CD4-positive, alpha-beta T cell (primary cell): ENCODE results near the gene SERPIND1. TPM values are rescaled to one million over a fixed set of nuclear protein-coding genes. Genes with fewer than 3 reads are reported as not detected.

Experiments
- ATAC-seq: fragments of 200-7000 bp; cut with Tn5 transposase; one replicate; pipeline ENCODE4 v1.10.0; 2022; ENCODE audit warnings: mild to moderate bottlenecking; ENCODE audit not compliant: poor library complexity
- CTCF ChIA-PET: fragments of 350-600 bp; sonication (Branson Sonifier 250); formaldehyde crosslinking; loops from one replicate; lab custom pipeline; 2021; ENCODE audit warnings: antibody characterized with exemption, inconsistent platforms; lab: Charles Lee
- POLR2A ChIA-PET: fragments of 350-600 bp; sonication (Branson Sonifier 250); formaldehyde crosslinking; loops from one replicate; lab custom pipeline; 2021; ENCODE audit warnings: antibody characterized with exemption, inconsistent platforms; lab: Charles Lee
- DNase-seq, 14 experiments: peaks; one replicate each; pipeline ENCODE4 v3.0.0-alpha.2; 2013 to 2020; ENCODE audit warnings: mixed read lengths in 2 of 14
- H3K27ac ChIP-seq, 2 donors: one replicate each; pipeline versions ENCODE4 v1.5.1 to v1.7.0; 2013; ENCODE audit warnings: low read length in 2 of 2, low read depth in 1 of 2, mild to moderate bottlenecking in 1 of 2
- H3K27me3 ChIP-seq, 2 experiments: 1 replicate in 1 of 2; 2 replicates in 1 of 2; pipeline versions ENCODE4 v1.6.1 to v1.7.0; 2013; ENCODE audit warnings: low read length in 2 of 2, control low read depth in 1 of 2, mild to moderate bottlenecking in 1 of 2, moderate library complexity in 1 of 2; ENCODE audit not compliant: insufficient read depth in 2 of 2, control insufficient read depth in 1 of 2
- H3K36me3 ChIP-seq: one replicate; pipeline ENCODE4 v1.6.1; 2013; ENCODE audit warnings: low read length, control low read depth; ENCODE audit not compliant: insufficient read depth
- H3K4me1 ChIP-seq: one replicate; pipeline ENCODE4 v1.6.1; 2013; ENCODE audit warnings: low read length, control low read depth; ENCODE audit not compliant: insufficient read depth
- H3K4me3 ChIP-seq: one replicate; pipeline ENCODE4 v1.5.1; 2013; ENCODE audit warnings: mild to moderate bottlenecking, low read length, moderate library complexity
- H3K9me3 ChIP-seq, 2 experiments: 1 replicate in 1 of 2; 2 replicates in 1 of 2; pipeline versions ENCODE4 v1.6.1 to v1.7.0; 2013; ENCODE audit warnings: low read length in 2 of 2, mild to moderate bottlenecking in 2 of 2, control low read depth in 1 of 2, moderate library complexity in 1 of 2; ENCODE audit not compliant: control insufficient read depth in 1 of 2, insufficient read depth in 1 of 2
- H3K27ac Mint-ChIP-seq: one replicate; pipeline ENCODE4 v1.8.0; 2020; ENCODE audit warnings: mixed read lengths
- H3K27me3 Mint-ChIP-seq: one replicate; pipeline ENCODE4 v1.8.0; 2021; ENCODE audit warnings: mixed read lengths
- H3K36me3 Mint-ChIP-seq: one replicate; pipeline ENCODE4 v1.8.0; 2021; ENCODE audit warnings: low read depth, mixed read lengths
- H3K4me1 Mint-ChIP-seq: one replicate; pipeline ENCODE4 v1.8.0; 2021; ENCODE audit warnings: low read depth, mixed read lengths
- H3K4me3 Mint-ChIP-seq: one replicate; pipeline ENCODE4 v1.8.0; 2020; ENCODE audit warnings: mild to moderate bottlenecking, mixed read lengths
- H3K9me3 Mint-ChIP-seq: one replicate; pipeline ENCODE4 v1.8.0; 2020; ENCODE audit warnings: mixed read lengths
- CTCF ChIP-seq: fragments of 200-600 bp; IDR thresholded peaks from one replicate; pipeline ENCODE4 v1.8.0; 2022; ENCODE audit warnings: antibody characterized with exemption, mild to moderate bottlenecking
- intact Hi-C, 2 experiments: fragments of 100-400 bp; cut with DNase I in 1 of 2; cut with micrococcal nuclease in 1 of 2; formaldehyde crosslinking; loops; one replicate each; pipeline versions ENCODE4 v1.15.1 to v1.9.0; 2023 to 2025; cut with DNase I, micrococcal nuclease
- total RNA-seq, 174 experiments: library from RNA in 2 of 174; stranded (reverse) in 2 of 174; gene quantifications; one replicate each; pipeline ENCODE4 v1.2.3 and lab custom pipeline; 2021 to 2026

Gene SERPIND1
- total RNA-seq, 2 experiments from 2014 or later: not detected

GRCh38 chr22:20833225-20833665, 59.3 kb downstream of the SERPIND1 start:
- Mint-ChIP-seq H3K36me3 (peaks cover 78% of the 10 kb centered on the region), H3K9me3 (no peaks in the 10 kb centered on the region), H3K4me3 (no peak overlapping the region), H3K27me3 (no peaks in the 10 kb centered on the region), H3K27ac (no peak overlapping the region), H3K4me1 (peaks cover 12% of the 10 kb centered on the region)
- POLR2A ChIA-PET: no interaction called here
- H3K9me3 ChIP-seq: no peaks in the 10 kb centered on the region
- peaks cover 10% of the 10 kb centered on the region for H3K4me1 ChIP-seq
- DNase-seq: no peak
- no peaks in the 10 kb centered on the region for H3K27me3 ChIP-seq
- CTCF ChIA-PET: no interaction called here
- no peak overlapping the region for H3K27ac ChIP-seq
- peaks cover 56% of the 10 kb centered on the region for H3K36me3 ChIP-seq
- intact Hi-C loops: no loop called here
- no peak for ATAC-seq
- H3K4me3 ChIP-seq: no peak overlapping the region
- no peak for TF ChIP-seq CTCF

GRCh38 chr22:20834206-20834605, 60.3 kb downstream of the SERPIND1 start:
- POLR2A ChIA-PET: no interaction called here
- Mint-ChIP-seq H3K36me3 (peaks cover 72% of the 10 kb centered on the region), H3K9me3 (no peaks in the 10 kb centered on the region), H3K27ac (no peak overlapping the region), H3K4me1 (peaks cover 20% of the 10 kb centered on the region), H3K4me3 (no peak overlapping the region), H3K27me3 (no peaks in the 10 kb centered on the region)
- Histone ChIP-seq H3K4me1 (peaks cover 10% of the 10 kb centered on the region), H3K27ac (no peak overlapping the region), H3K4me3 (no peak overlapping the region), H3K36me3 (peaks cover 52% of the 10 kb centered on the region), H3K9me3 (no peaks in the 10 kb centered on the region), H3K27me3 (no peaks in the 10 kb centered on the region)
- no peak for TF ChIP-seq CTCF
- CTCF ChIA-PET: no interaction called here
- no peak for DNase-seq
- ATAC-seq: no peak
- intact Hi-C loops: no loop called here

- intact Hi-C loops: no loop called here
- Mint-ChIP-seq H3K4me1 (peaks cover 23% of the 10 kb centered on the region), H3K27me3 (no peaks in the 10 kb centered on the region), H3K4me3 (no peak overlapping the region), H3K36me3 (peaks cover 67% of the 10 kb centered on the region), H3K27ac (no peak overlapping the region), H3K9me3 (no peaks in the 10 kb centered on the region)
- TF ChIP-seq CTCF: no peak
- no peaks in the 10 kb centered on the region for H3K27me3 ChIP-seq
- no peak overlapping the region for H3K27ac ChIP-seq
- peaks cover 52% of the 10 kb centered on the region for H3K36me3 ChIP-seq
- ATAC-seq (no peak), DNase-seq (no peak)
- POLR2A ChIA-PET: no interaction called here
- CTCF ChIA-PET: no interaction called here
- no peak overlapping the region for H3K4me3 ChIP-seq
- H3K4me1 ChIP-seq: peaks cover 10% of the 10 kb centered on the region
- H3K9me3 ChIP-seq: no peaks in the 10 kb centered on the region
Measured at GRCh38 chr22:20834725-20835124, 60.8 kb downstream of the SERPIND1 start.

Other genes starting within 250 kb of the SERPIND1 start
- gene PI4KA, start 84.7 kb downstream of the SERPIND1 start, total RNA-seq: 100 to 1,000 TPM; 137 to 146 TPM
- gene SNAP29, start 84.9 kb downstream of the SERPIND1 start, total RNA-seq: 10 to 100 TPM; 13.7 to 15.1 TPM
- gene CRKL, start 143.3 kb downstream of the SERPIND1 start, total RNA-seq: 10 to 100 TPM; 41.9 to 43.5 TPM
- gene AIFM3, start 193.1 kb downstream of the SERPIND1 start, total RNA-seq: under 1 TPM; 0.34 to 0.41 TPM
- gene LZTR1, start 208.2 kb downstream of the SERPIND1 start, total RNA-seq: 10 to 100 TPM; 48.4 to 51.3 TPM
- gene THAP7, start 228.0 kb downstream of the SERPIND1 start, total RNA-seq: 10 to 100 TPM; 82.7 to 84.0 TPM
- under 1 TPM; 0.14 to 0.69 TPM for gene P2RX6, start 241.1 kb downstream of the SERPIND1 start, total RNA-seq